HepG2 (cell line): ENCODE data around the gene GAS6.

ENCODE experiments used
- CBFB ChIP-seq: sonication (generic); formaldehyde crosslinking; IDR thresholded peaks from 2 replicates; pipeline ENCODE4 v1.4.0; 2020; ENCODE audit warnings: missing genetic modification reagents
- YY1 ChIP-seq: IDR thresholded peaks from 2 replicates; pipeline ENCODE4 v1.6.1; 2011; ENCODE audit warnings: low read length, low read depth, moderate library complexity, mild to moderate bottlenecking; ENCODE audit not compliant: insufficient read depth, insufficient replicate concordance
- ZFX ChIP-seq: sonication (generic); formaldehyde crosslinking; IDR thresholded peaks from 2 replicates; pipeline ENCODE4 v1.4.0; 2020; ENCODE audit warnings: mild to moderate bottlenecking, low read depth, missing genetic modification reagents, moderate library complexity
- ZNF335 ChIP-seq: sonication (generic); formaldehyde crosslinking; IDR thresholded peaks from 2 replicates; pipeline ENCODE4 v1.4.0; 2020; ENCODE audit warnings: missing genetic modification reagents

- TF ChIP-seq CBFB (CRISPR knock-in tag) (no peak), ZNF335 (no peak), ZFX (peak; percentile 77), YY1 (no peak)
Measured at GRCh38 chr13:113860051-113860664, 3.7 kb downstream of the GAS6 start.
